Right atrium auricular region (tissue), 2 donors: ENCODE data around the gene PITPNM3. TPM values are rescaled to one million over a fixed set of nuclear protein-coding genes. Genes with fewer than 3 reads are reported as not detected.

Experiments
- DNase-seq: peaks from one replicate; pipeline ENCODE4 v3.0.0-alpha.2; 2019; ENCODE audit warnings: low spot score
- H3K27ac ChIP-seq, 2 donors: fragments of 200-600 bp; sonication (generic); 1 replicate in 1 of 2; 2 replicates in 1 of 2; pipeline ENCODE4 v1.5.1; 2016 to 2019
- H3K27me3 ChIP-seq, 2 donors: fragments of 200-600 bp; sonication (generic); one replicate each; pipeline versions ENCODE4 v1.5.1 to v1.6.0; 2017 to 2019
- H3K36me3 ChIP-seq: fragments of 200-600 bp; sonication (generic); one replicate; pipeline ENCODE4 v1.5.1; 2016
- H3K4me1 ChIP-seq, 2 donors: fragments of 200-600 bp; sonication (generic); one replicate each; pipeline versions ENCODE4 v1.5.1 to v1.6.0; 2017 to 2019
- H3K4me3 ChIP-seq, 2 donors: fragments of 200-600 bp; sonication (generic); 1 replicate in 1 of 2; 2 replicates in 1 of 2; pipeline ENCODE4 v1.5.1; 2017 to 2019; ENCODE audit warnings: mild to moderate bottlenecking in 1 of 2, moderate library complexity in 1 of 2
- H3K9me3 ChIP-seq, 2 donors: fragments of 200-600 bp; sonication (generic); one replicate each; pipeline ENCODE4 v1.5.1; 2019
- total RNA-seq, 2 donors: library from RNA; depleted of rRNA; stranded (reverse); fragments of >200 nt; gene quantifications; one replicate each; pipeline ENCODE4 v1.1.0, GENCODE V29; 2016
- TF ChIP-seq, protein P1 (sequence below), 2 donors: fragments of 200-600 bp; sonication (generic); IDR thresholded peaks; one replicate each; pipeline ENCODE4 v1.5.1; 2019; ENCODE audit warnings: antibody characterized with exemption in 2 of 2

PITPNM3 gene
- total RNA-seq, 2 donors from 2014 or later = 0.56 to 1.2 TPM

DNA sequence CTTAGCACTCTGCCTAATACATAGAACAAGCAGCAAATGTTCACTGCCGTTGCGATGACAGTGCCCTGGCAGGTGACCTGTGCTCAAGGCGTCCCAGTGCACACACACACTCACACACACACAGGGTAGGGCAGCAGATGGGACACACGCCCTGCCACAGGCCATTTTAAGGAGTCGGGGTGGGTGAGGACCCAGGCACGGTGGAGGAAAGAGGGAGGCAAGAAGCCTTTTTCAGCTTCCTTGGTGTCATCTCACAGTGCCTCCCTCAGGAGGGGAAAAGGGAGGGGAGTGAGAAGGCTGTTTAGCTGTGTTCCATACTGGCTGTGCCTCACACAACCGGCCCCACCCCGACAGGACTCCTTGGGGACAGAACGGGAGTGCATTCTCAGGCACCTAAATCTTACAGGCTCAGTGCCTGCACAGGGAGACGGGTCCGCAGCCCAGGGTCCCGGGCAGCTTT is 1.5 kb downstream of the PITPNM3 start:
- Histone ChIP-seq H3K4me3 (peak overlapping the region in 1 of 2 donors; percentile 60), H3K27ac (no peak overlapping the region), H3K36me3 (no peaks in the 10 kb centered on the region), H3K27me3 (peaks cover 9 to 11% of the 10 kb centered on the region in 2 donors), H3K4me1 (peaks cover 0 to 22% of the 10 kb centered on the region in 2 donors), H3K9me3 (no peaks in the 10 kb centered on the region)
- TF ChIP-seq, protein P1, sequence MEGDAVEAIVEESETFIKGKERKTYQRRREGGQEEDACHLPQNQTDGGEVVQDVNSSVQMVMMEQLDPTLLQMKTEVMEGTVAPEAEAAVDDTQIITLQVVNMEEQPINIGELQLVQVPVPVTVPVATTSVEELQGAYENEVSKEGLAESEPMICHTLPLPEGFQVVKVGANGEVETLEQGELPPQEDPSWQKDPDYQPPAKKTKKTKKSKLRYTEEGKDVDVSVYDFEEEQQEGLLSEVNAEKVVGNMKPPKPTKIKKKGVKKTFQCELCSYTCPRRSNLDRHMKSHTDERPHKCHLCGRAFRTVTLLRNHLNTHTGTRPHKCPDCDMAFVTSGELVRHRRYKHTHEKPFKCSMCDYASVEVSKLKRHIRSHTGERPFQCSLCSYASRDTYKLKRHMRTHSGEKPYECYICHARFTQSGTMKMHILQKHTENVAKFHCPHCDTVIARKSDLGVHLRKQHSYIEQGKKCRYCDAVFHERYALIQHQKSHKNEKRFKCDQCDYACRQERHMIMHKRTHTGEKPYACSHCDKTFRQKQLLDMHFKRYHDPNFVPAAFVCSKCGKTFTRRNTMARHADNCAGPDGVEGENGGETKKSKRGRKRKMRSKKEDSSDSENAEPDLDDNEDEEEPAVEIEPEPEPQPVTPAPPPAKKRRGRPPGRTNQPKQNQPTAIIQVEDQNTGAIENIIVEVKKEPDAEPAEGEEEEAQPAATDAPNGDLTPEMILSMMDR (IDR thresholded peaks at IDR 0.05) = no peak
- DNase-seq = no peak

DNA sequence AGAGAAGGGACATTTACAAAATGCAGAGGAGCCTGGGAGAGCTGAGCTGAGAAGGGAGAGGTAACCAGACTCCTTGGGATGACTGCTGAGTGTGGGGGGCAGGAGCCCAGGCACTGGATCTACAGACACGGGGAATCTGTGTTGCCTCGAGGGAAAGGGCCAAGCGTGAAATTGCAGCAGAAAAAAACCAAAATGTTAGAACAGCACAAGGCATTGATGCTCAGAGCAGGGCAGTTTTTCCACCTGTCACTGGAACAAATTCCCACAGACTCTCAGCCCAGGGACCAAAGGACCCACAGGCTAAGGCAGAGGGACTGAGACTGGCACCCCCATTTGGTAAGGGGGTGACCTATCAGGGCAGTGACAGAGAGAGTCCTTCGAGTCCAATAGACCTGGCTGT is 2.0 kb downstream of the PITPNM3 start:
- H3K4me1 ChIP-seq = peaks cover 0 to 22% of the 10 kb centered on the region in 2 donors
- no peak overlapping the region for H3K4me3 ChIP-seq
- H3K9me3 ChIP-seq = no peaks in the 10 kb centered on the region
- no peak overlapping the region for H3K27ac ChIP-seq
- TF ChIP-seq, protein P1 (IDR thresholded peaks at IDR 0.05) = no peak
- no peak for DNase-seq
- H3K27me3 ChIP-seq = peaks cover 9 to 11% of the 10 kb centered on the region in 2 donors
- no peaks in the 10 kb centered on the region for H3K36me3 ChIP-seq

DNA sequence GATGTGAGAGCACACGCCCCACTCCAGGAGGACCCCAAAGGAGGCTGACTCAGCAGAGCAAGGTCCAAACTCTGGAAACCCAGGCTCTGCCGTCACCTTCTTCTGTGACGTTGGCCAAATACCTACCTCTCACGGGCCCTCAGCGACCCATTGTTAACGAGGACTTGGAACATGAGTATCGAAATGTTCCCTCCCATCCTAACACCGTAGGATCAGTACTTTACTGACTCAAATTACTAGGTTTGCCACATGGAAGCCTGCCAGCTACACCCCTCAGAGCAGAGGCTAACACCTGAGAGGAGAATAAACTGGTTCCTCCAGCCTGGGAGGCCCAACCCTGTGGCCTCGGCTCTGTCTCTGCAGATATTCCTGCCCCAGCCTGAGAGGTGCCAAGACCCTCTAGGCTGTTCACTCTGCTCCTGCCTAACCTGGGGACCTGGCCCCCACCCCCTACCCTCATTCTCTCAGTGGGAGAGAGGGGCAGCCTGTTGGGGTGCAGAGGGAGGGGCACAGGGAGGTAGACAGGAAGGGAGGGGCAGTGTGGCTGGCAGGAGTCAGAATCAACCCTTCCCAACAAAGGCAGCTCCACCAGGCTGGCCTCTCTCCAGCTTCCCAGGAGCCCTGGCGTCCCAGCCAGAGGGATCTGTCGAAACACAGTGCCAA is 4.4 kb downstream of the PITPNM3 start:
- no peak for DNase-seq
- Histone ChIP-seq H3K4me3 (no peak overlapping the region), H3K27me3 (peaks cover 9 to 11% of the 10 kb centered on the region in 2 donors), H3K36me3 (no peaks in the 10 kb centered on the region), H3K4me1 (peaks cover 0 to 35% of the 10 kb centered on the region in 2 donors), H3K9me3 (no peaks in the 10 kb centered on the region), H3K27ac (no peak overlapping the region)
- TF ChIP-seq, protein P1 (IDR thresholded peaks at IDR 0.05) = no peak

DNA sequence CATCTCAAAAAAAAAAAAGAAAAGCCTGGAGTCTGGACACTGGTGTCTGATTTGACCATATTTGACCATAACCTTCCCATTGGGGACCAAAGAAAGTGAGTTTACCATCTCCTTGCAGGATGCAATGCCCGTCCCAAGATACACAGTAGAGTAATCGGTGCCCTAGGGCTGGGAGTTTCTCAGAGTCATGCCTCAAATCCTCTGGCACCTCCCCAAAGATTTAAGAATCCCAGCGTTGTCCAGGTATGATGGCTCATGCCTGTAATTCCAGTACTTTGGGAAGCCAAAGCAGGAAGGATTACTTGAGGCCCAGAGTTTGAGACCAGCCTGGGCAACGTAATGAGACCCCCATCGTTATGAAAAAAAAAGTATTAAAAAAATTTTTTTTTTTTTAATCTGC is 5.0 kb downstream of the PITPNM3 start:
- no peak for DNase-seq
- H3K27me3 ChIP-seq = peaks cover 9 to 11% of the 10 kb centered on the region in 2 donors
- H3K36me3 ChIP-seq = no peaks in the 10 kb centered on the region
- H3K9me3 ChIP-seq = no peaks in the 10 kb centered on the region
- H3K4me1 ChIP-seq = peaks cover 0 to 35% of the 10 kb centered on the region in 2 donors
- no peak overlapping the region for H3K27ac ChIP-seq
- H3K4me3 ChIP-seq = no peak overlapping the region
- TF ChIP-seq, protein P1 (IDR thresholded peaks at IDR 0.05) = no peak

DNA sequence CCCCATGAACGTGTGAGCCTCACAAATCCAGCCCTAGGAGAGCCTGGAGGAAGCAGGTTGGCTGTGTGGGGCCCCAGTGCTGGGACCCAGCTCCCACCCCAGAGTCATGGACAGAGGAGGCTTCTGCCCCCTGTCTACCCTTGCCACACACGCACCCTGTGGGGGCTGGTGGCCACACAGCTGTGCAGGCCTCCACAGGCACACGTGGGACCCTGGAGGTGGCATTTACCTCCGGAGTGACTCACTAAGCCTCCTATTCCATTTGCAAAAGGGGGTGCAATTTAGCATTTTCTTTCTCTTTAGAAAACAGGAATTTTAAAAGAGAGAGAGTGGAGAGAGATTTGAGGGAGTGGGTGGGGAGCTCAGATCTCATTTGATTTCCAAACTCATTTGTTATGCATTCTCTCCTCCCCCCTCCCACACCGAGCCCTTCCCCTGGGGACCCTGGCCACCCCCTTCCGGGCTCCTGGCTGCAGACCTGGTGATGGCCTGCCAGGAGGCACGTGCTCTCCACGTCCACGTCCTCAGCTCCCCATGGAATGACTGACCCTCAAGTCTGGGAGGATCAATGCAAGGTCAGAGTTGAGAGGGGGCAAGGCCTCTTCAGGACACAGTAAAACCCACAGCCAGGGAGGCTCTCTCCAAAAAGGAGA is 6.8 kb downstream of the PITPNM3 start:
- DNase-seq = no peak
- H3K36me3 ChIP-seq = no peaks in the 10 kb centered on the region
- no peaks in the 10 kb centered on the region for H3K9me3 ChIP-seq
- peak overlapping the region; percentile 39 to 40 for H3K27ac ChIP-seq
- peaks cover 0 to 2% of the 10 kb centered on the region in 2 donors for H3K27me3 ChIP-seq
- TF ChIP-seq, protein P1 (IDR thresholded peaks at IDR 0.05) = no peak
- H3K4me3 ChIP-seq = no peak overlapping the region
- peaks cover 0 to 20% of the 10 kb centered on the region in 2 donors for H3K4me1 ChIP-seq
